ENCODE results near the gene DGKI.

Gene DGKI

DNA sequence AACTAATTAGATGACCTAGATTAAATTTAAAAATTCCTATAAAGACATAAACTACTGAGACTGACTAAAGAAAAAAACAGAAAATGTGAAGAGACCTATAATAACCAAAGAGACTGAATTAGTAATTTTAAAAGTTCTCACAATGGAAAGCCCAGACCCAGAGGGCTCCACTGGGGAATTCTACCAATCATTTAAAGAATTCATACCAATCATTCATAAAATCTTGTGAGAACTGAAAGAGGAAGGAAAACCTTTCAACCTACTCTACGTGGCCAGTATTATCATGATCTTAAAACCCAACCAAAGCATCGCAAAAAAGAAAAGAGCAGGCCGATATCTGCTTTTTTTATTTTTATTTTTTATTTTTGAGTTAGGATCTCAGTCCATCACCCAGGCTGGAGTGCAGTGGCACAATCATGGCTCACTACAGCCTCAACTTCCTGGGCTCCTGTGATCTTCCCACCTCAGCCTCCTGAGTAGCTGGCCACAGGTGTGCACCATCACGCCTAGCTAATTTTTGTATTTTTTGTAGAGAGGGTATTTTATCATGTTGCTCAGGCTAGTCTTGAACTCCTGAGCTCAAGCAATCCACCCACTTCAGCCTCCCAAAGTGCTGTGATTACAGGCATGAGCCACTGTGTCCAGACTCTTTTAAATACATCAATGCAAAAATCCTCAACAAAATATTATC, 48.6 kb downstream of the DGKI start:
- TF ChIP-seq, protein P1, sequence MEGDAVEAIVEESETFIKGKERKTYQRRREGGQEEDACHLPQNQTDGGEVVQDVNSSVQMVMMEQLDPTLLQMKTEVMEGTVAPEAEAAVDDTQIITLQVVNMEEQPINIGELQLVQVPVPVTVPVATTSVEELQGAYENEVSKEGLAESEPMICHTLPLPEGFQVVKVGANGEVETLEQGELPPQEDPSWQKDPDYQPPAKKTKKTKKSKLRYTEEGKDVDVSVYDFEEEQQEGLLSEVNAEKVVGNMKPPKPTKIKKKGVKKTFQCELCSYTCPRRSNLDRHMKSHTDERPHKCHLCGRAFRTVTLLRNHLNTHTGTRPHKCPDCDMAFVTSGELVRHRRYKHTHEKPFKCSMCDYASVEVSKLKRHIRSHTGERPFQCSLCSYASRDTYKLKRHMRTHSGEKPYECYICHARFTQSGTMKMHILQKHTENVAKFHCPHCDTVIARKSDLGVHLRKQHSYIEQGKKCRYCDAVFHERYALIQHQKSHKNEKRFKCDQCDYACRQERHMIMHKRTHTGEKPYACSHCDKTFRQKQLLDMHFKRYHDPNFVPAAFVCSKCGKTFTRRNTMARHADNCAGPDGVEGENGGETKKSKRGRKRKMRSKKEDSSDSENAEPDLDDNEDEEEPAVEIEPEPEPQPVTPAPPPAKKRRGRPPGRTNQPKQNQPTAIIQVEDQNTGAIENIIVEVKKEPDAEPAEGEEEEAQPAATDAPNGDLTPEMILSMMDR (conservative IDR thresholded peaks at IDR 0.05; ENCODE audit: control insufficient read depth, insufficient read depth, low read depth, low read length): no peak
- no peak for DNase-seq (ENCODE audit: low read depth)
- H3K4me3 ChIP-seq (ENCODE audit: control insufficient read depth, low read depth, low read length): no peak overlapping the region

DNA sequence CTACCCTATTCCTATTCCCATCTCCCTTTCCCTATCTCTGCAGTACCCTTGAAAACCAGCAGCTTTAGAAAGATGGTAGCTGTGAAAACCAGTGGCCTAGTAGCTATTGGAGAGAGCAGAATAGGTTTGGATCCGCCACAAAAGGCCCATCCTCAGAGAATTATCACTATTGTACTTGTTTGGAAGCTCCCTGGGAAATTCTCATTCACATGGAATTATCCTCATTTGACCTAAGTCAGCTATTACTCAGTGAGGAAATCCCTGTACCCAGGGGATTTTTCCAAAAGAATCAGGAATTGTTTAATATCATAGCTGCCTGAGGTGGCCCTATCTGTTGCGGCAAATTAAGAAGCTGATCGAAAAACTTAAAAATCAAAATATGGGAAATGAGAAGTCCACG, 51.6 kb downstream of the DGKI start:
- no peak overlapping the region for H3K4me3 ChIP-seq (ENCODE audit: control insufficient read depth, low read depth, low read length)
- TF ChIP-seq, protein P1 (conservative IDR thresholded peaks at IDR 0.05; ENCODE audit: control insufficient read depth, insufficient read depth, low read depth, low read length): no peak
- DNase-seq (ENCODE audit: low read depth): peak; percentile 63

DNA sequence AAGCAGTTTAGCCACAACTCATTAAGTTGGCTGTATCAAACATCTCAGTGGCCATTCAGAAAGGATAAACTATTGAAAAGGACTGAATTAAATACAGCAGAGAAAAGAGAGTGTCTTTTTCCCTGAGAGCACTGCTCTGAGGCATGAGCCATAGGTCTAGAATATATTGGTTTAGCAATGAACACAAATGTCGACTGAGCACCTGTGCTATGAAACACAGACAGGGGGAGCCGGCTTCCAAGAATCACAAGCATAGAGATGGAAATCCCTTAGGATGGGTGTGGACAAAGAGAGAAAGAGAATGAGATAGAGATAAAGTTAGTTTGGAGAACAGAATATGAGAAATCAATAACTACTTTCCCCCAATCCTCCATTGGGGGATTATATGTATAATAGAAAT, 54.8 kb downstream of the DGKI start:
- TF ChIP-seq, protein P1 (conservative IDR thresholded peaks at IDR 0.05; ENCODE audit: control insufficient read depth, insufficient read depth, low read depth, low read length): no peak
- DNase-seq (ENCODE audit: low read depth): no peak
- no peak overlapping the region for H3K4me3 ChIP-seq (ENCODE audit: control insufficient read depth, low read depth, low read length)

DNA sequence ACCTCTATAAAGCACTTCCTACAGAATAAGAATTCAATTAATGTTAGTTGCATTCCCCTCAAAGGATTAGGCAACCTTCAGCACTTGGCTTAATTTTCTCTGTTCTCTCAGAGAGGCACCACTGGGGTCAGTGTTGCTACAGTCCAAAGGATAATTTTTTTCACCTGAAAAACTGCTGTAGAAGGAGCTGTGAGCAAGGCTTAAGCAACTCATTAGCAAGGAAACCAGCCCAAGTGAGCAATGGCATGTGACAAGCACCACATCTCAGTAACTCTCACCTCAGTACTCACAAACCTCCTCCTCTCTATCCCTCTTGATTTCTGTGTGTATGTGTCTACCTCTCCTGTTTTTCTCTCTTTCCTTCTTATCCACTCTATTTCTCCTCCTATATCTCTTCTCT, 55.9 kb downstream of the DGKI start:
- TF ChIP-seq, protein P1 (conservative IDR thresholded peaks at IDR 0.05; ENCODE audit: control insufficient read depth, insufficient read depth, low read depth, low read length): no peak
- no peak for DNase-seq (ENCODE audit: low read depth)
- no peak overlapping the region for H3K4me3 ChIP-seq (ENCODE audit: control insufficient read depth, low read depth, low read length)

DNA sequence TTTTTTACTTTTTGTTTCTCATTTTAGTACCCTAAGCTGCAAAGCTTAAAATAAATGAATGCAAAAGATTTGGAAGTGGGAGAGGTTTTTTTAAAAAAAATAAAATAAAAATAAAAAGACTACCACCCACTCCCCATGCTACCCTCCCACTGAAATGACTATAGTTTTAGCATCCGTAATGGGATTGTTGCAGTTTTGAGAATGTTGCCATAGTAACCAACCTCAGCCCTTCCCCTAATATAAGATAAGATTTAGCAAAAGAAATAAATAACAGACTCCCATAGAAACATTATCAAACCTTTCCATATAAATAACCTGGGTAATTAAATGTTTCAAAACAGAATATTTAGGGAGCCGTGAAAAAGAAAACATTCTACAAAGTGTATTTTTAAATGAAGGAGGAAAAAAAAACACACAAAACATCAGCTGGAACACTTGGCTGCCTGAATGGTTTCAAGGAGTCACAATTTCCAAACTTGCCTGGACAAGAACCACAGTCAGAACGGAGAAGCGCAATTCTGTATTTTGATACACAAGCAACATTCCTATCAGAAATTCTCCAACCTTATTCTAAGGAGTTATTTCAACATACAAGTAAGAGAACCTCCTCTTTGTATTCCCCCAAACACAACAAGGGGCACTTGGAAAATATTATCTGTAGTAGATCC, 57.4 kb downstream of the DGKI start:
- TF ChIP-seq, protein P1 (conservative IDR thresholded peaks at IDR 0.05; ENCODE audit: control insufficient read depth, insufficient read depth, low read depth, low read length): no peak
- H3K4me3 ChIP-seq (ENCODE audit: control insufficient read depth, low read depth, low read length): no peak overlapping the region
- no peak for DNase-seq (ENCODE audit: low read depth)

DNA sequence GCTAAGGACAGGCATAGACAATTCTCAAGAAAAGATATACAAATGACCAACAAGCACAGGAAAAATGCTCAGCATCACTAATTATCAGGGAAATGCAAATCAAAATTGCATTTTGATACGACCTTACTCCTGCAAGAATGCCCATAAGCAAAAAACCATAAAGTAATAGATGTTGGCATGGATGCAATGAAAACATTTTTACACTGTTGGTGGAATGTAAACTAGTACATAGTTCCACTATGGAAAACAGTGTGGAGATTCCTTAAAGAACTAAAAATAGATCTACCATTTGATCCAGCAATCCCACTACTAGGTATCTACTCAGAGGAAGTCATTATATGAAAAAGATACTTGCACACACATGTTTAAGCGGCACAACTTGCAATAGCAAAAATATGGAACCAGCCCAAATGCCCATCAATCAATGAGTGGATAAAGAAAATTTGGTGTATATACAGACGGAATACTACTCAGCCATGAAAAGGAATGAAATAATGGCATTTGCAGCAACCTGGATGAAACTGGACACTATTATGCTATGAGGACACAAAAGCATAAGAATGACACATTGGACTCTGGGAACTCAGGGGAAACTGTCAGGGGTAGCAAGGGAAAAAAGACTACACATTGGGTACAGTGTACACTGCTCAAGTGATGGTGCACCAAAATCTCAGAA, 59.3 kb downstream of the DGKI start:
- TF ChIP-seq, protein P1 (conservative IDR thresholded peaks at IDR 0.05; ENCODE audit: control insufficient read depth, insufficient read depth, low read depth, low read length): no peak
- no peak for DNase-seq (ENCODE audit: low read depth)
- H3K4me3 ChIP-seq (ENCODE audit: control insufficient read depth, low read depth, low read length): no peak overlapping the region
